HCT116 (cell line): ENCODE results near the gene FAM3B. TPM values are rescaled to one million over a fixed set of nuclear protein-coding genes. Genes with fewer than 3 reads are reported as not detected.

Experiments used
- ATAC-seq: fragments of 200-7000 bp; cut with Tn5 transposase; 2 replicates; pipeline ENCODE4 v1.9.1; 2020; ENCODE audit warnings: mild to moderate bottlenecking, moderate library complexity
- BruUV-seq: library from RNA; stranded (reverse); fragments of 400-500 nt; replicated peaks from 2 replicates; lab custom pipeline; 2021; lab: Mats Ljungman, UMichigan
- CTCF ChIA-PET: fragments of 300-600 bp; sonication (Branson Sonifier 250); formaldehyde crosslinking; loops from one replicate; lab custom pipeline; 2021; ENCODE audit warnings: antibody characterized with exemption; lab: Charles Lee
- POLR2A ChIA-PET: fragments of 300-600, 350-600 bp; sonication (Branson Sonifier 250); formaldehyde crosslinking; loops from one replicate; lab custom pipeline; 2021; ENCODE audit warnings: antibody characterized with exemption; lab: Charles Lee
- RAD21 ChIA-PET, 2 experiments: fragments of 300-600 bp; sonication (Branson Sonifier 250); formaldehyde crosslinking; loops; one replicate each; lab custom pipeline; 2023; ENCODE audit warnings: low total read pairs in 2 of 2; ENCODE audit not compliant: uncharacterized antibody in 2 of 2, unreplicated experiment in 2 of 2, low non-redundant PET in 1 of 2; lab: Charles Lee
- DNase-seq: peaks from one replicate; pipeline ENCODE4 v3.0.0-alpha.2; 2010; ENCODE audit warnings: low read depth, low spot score
- H2AFZ ChIP-seq: fragments of 200-600 bp; shearing (Covaris generic), sonication (generic); 2 replicates; pipeline ENCODE4 v1.6.1; 2017; ENCODE audit warnings: low read depth, mixed run types, mixed read lengths, antibody characterized with exemption, low read length; ENCODE audit not compliant: poor library complexity, severe bottlenecking
- H3K27ac ChIP-seq: 2 replicates; pipeline ENCODE4 v1.5.1; 2012; ENCODE audit warnings: low read depth, low read length
- H3K27me3 ChIP-seq: fragments of 200-600 bp; sonication (generic); 2 replicates; pipeline ENCODE4 v1.6.1; 2016; ENCODE audit warnings: mixed run types, low read length, mixed read lengths; ENCODE audit not compliant: insufficient read depth
- H3K36me3 ChIP-seq, 2 experiments: fragments of 200-500 bp in 1 of 2; fragments of 200-600 bp in 1 of 2; sonication (Bioruptor generic) in 1 of 2; sonication (generic) in 1 of 2; 2 replicates each; pipeline versions ENCODE4 v1.5.1 to v1.6.1; 2014 to 2016; ENCODE audit warnings: low read length in 2 of 2, inconsistent platforms in 1 of 2, mixed read lengths in 1 of 2, mixed run types in 1 of 2; ENCODE audit not compliant: insufficient read depth in 2 of 2, control insufficient read depth in 1 of 2
- H3K4me1 ChIP-seq, 2 experiments: fragments of 200-600 bp in 1 of 2; sonication (generic) in 1 of 2; 2 replicates each; pipeline versions ENCODE4 v1.5.1 to v1.6.1; 2012 to 2017; ENCODE audit warnings: low read length in 2 of 2, inconsistent platforms in 1 of 2, mild to moderate bottlenecking in 1 of 2, mixed read lengths in 1 of 2, mixed run types in 1 of 2, moderate library complexity in 1 of 2; ENCODE audit not compliant: insufficient read depth in 2 of 2, control insufficient read depth in 1 of 2
- H3K4me2 ChIP-seq: fragments of 200-600 bp; sonication (generic); 2 replicates; pipeline ENCODE4 v1.6.1; 2017; ENCODE audit warnings: mixed run types, low read length, mixed read lengths
- H3K4me3 ChIP-seq, 2 experiments: fragments of 200-600 bp in 1 of 2; sonication (generic) in 1 of 2; replicated peaks in 1 of 2; 2 replicates each; pipeline ENCODE4 v1.5.1; 2011 to 2016; ENCODE audit warnings: low read length in 2 of 2, control low read depth in 1 of 2, low read depth in 1 of 2, mild to moderate bottlenecking in 1 of 2, mixed read lengths in 1 of 2, mixed run types in 1 of 2
- H3K79me2 ChIP-seq: fragments of 200-600 bp; sonication (generic); 2 replicates; pipeline ENCODE4 v1.6.1; 2017; ENCODE audit warnings: mild to moderate bottlenecking, mixed run types, low read length, moderate library complexity, mixed read lengths; ENCODE audit not compliant: insufficient read depth
- H3K9ac ChIP-seq: fragments of 200-600 bp; sonication (generic); 2 replicates; pipeline ENCODE4 v1.6.1; 2016; ENCODE audit warnings: low read length, mixed read lengths
- H3K9me2 ChIP-seq: fragments of 200-600 bp; sonication (generic), shearing (Covaris generic); 2 replicates; pipeline ENCODE4 v1.6.1; 2017; ENCODE audit warnings: mixed run types, mild to moderate bottlenecking, moderate library complexity; ENCODE audit not compliant: insufficient read depth
- H3K9me3 ChIP-seq, 2 experiments: fragments of 200-500 bp in 1 of 2; fragments of 200-600 bp in 1 of 2; sonication (Bioruptor generic) in 1 of 2; sonication (generic) in 1 of 2; 2 replicates each; pipeline ENCODE4 v1.6.1; 2014 to 2017; ENCODE audit warnings: low read length in 2 of 2, mixed read lengths in 2 of 2, inconsistent platforms in 1 of 2, low read depth in 1 of 2, mild to moderate bottlenecking in 1 of 2, mixed run types in 1 of 2, moderate library complexity in 1 of 2; ENCODE audit not compliant: control insufficient read depth in 1 of 2, insufficient read depth in 1 of 2
- H4K20me1 ChIP-seq: fragments of 200-600 bp; sonication (generic), shearing (Covaris generic); 2 replicates; pipeline ENCODE4 v1.6.1; 2017; ENCODE audit warnings: mixed run types, mild to moderate bottlenecking, moderate library complexity; ENCODE audit not compliant: insufficient read depth
- CBX3 ChIP-seq: IDR thresholded peaks from 2 replicates; pipeline ENCODE4 v1.6.1; 2012; ENCODE audit warnings: low read depth
- POLR2A ChIP-seq: IDR thresholded peaks from 2 replicates; pipeline ENCODE4 v1.7.0; 2011; ENCODE audit warnings: borderline replicate concordance; ENCODE audit not compliant: insufficient read depth, insufficient read length; ENCODE audit errors: extremely low read depth
- REST ChIP-seq: IDR thresholded peaks from 2 replicates; pipeline ENCODE4 v1.6.1; 2012; ENCODE audit warnings: low read depth
- YY1 ChIP-seq: IDR thresholded peaks from 2 replicates; pipeline ENCODE4 v1.6.1; 2011; ENCODE audit warnings: low read length, low read depth, moderate library complexity, mild to moderate bottlenecking; ENCODE audit not compliant: insufficient replicate concordance; ENCODE audit errors: extremely low read depth
- ZBTB33 ChIP-seq: IDR thresholded peaks from 2 replicates; pipeline ENCODE4 v1.6.1; 2011; ENCODE audit warnings: mild to moderate bottlenecking, low read length, moderate library complexity; ENCODE audit not compliant: insufficient replicate concordance; ENCODE audit errors: extremely low read depth
- ZFX ChIP-seq: fragments of 450-650 bp; IDR thresholded peaks from 2 replicates; pipeline ENCODE4 v1.6.1; 2017
- intact Hi-C: fragments of 100-400 bp; cut with micrococcal nuclease; formaldehyde crosslinking; loops from 2 replicates; pipeline ENCODE4 v1.10.0; 2022
- total RNA-seq: library from RNA; stranded (reverse); gene quantifications from one replicate; pipeline ENCODE4 v1.2.1, GENCODE V29; 2021; ENCODE audit not compliant: unreplicated experiment

FAM3B gene
- total RNA-seq, 1 experiment from 2014 or later: not detected

- H2AFZ ChIP-seq: no peak overlapping the region
- H3K9ac ChIP-seq: no peak overlapping the region
- no peaks in the 10 kb centered on the region for H3K4me1 ChIP-seq
- BruUV-seq: no TSS peak
- no peaks in the 10 kb centered on the region for H4K20me1 ChIP-seq
- no peaks in the 10 kb centered on the region for H3K9me2 ChIP-seq
- ATAC-seq (no peak), DNase-seq (no peak)
- no peaks in the 10 kb centered on the region for H3K36me3 ChIP-seq
- CTCF ChIA-PET: no interaction called here
- no peak overlapping the region for H3K4me3 ChIP-seq
- TF ChIP-seq ZFX (no peak), REST (no peak), ZBTB33 (no peak), POLR2A (no peak), YY1 (no peak), CBX3 (no peak)
- intact Hi-C loops: no loop called here
- H3K27ac ChIP-seq: no peak overlapping the region
- POLR2A ChIA-PET: no interaction called here
- no peaks in the 10 kb centered on the region for H3K79me2 ChIP-seq
- H3K4me2 ChIP-seq: no peak overlapping the region
- RAD21 ChIA-PET: no interaction called here
- H3K27me3 ChIP-seq: no peaks in the 10 kb centered on the region
- no peaks in the 10 kb centered on the region for H3K9me3 ChIP-seq
These were observed 70.6 kb downstream of the FAM3B start for GRCh38 chr21:41387042-41387819.
